HK-2 (cell line): ENCODE results near the gene SMCO2.

ENCODE experiments used
- DNase-seq: peaks from one replicate; pipeline ENCODE4 v3.0.0-alpha.2; 2018; ENCODE audit not compliant: unreplicated experiment

The SMCO2 gene

DNA sequence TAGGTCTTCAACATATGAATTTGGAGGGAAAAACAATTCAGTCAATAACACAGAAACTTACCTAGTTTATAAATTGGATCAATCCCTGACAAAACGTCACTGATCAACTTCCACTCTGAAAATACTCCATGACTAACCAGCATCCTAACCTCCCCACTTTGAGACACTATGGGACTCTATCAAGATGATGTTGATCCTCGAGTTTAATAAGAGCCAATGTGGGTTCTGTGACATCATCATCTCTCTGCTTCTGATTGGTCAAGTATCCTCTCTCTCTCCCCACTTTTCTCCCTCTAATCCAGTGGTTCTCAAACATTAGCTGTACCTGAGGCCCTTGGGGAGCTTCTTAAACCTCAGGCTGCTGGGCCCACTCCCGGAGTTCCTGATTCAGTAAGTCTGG, at the start of gene SMCO2:
SMCO2 (plus strand) TSS at position 301 of the 400 bp plus-strand sequence. CDS start 23,896 bp downstream, outside the sequence.
- DNase-seq = no peak

DNA sequence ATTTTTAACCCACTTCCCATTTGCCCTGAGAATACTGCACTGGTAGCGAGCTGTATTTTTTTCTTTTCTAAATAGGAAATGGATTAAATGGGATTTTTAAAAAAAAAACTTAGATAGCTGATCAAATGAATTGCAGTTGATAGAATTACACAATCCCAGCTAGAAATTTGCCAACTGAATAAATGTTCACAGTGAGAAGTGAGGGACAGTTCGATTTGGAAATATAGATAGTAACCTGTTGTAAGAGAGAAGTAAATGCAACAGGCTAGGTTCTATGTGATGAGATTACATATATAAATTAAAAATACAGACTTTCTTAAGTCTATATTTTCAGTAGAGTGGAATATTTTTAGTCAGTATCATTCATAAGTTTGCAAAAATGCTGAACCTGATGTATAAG, 48.1 kb upstream of the SMCO2 start:
- DNase-seq = no peak

DNA sequence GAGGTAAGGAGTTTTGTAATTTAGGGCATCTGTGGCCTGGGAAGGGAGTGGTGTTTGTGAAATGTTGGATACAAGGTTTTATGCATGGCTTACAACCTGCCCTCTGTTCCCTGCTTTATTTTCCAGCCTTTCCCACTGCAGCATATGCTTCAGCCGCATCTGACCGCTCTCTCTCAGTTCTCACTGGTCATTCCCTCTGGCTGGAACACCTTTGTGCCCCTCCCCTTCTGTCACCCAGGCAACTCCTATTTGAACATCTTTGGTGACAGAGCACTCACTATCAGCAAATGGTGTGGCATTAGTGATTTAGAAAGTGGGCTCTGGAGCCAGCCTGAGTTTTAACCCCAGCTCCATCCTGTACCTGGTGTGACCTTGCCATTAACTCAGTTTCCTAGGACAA, 47.5 kb upstream of the SMCO2 start:
- DNase-seq = no peak

DNA sequence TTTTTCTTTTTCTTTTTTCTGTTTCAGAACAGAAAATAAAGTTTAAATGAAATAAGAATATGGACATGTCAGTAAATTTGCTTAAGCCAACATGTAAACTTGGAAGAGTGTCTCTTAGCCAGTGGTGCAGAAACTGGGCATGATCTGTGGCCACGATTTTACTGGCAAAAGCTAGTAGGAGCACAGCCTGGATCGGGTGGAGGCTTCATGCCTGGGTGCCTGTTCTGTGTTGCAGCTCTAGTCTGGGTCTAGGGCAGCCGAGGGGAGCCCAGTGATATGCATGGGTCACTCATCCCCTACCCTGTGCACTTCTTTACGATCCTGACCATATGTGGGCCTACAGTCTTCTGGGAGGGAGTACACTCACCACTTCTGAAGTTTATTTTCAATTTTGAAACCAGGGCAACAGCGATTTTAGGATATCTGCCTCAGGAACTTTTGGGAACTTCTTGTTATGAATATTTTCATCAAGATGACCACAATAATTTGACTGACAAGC, 45.6 kb upstream of the SMCO2 start:
- no peak for DNase-seq

DNA sequence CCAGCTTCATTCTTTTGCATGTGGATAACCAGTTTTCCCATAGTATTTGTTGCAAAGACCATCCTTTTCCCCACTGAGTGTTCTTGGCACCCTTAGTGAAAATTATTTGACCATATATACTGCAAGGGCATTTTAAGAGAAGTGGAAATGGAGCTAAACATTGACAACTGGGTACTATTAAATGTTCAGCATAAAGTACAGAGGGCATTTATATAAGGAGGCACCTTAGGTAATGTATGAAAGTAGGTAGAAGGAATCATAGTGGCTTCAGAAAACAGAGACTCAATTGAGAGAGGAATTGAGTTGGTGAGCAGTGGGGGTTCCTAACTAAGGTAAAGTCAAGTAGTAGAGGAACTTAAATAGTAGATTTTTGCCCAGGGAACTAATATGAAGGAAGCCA, 34.5 kb upstream of the SMCO2 start:
- no peak for DNase-seq

DNA sequence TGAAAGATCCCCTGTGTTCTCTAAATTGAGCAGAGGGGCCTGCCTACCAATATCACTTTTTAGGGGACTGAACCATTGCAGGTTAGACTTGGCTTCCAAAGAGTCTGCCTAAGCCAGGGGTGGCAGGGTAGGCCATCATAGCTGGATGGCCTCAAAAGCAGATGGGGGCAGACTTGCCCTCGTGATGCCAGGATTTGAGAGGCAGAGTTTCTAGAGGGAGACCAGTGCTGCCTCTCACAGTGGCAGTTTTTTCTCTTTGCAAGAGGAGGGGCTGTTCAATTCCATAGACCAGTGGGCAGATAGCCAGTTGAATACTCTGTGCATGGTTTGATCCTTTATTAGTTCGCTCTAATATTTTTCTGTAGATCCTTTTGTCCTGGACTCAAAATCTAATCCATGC, 23.8 kb upstream of the SMCO2 start:
- no peak for DNase-seq

DNA sequence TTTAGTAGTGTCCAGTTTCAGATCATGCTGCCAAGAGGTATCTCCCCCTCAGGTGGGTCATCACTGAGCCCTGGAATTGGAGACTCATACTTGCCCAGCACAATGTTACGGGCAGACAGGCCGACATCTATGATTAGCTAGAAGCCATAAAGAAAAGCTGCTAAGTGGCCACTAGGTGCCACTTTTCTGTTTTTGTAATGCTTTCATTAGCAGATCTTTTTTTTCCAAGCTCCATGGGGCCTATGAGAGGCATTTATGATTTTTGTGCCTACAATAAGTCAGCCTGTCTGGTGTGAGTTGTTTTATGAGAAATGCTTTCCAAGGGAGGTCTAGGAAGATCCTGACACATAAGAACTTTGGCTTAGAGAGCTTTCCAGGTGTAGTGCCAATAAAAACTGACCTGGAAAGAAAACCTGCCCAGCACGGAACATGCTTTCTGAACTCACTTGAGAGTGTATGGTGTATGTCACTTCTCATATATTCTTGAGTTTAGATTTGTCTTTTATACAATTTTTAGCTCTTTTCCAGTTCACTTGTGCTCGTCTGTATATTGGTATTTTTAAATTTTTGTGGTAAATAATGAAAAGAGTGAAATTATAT, 21.8 kb upstream of the SMCO2 start:
- DNase-seq = peak; percentile 18

DNA sequence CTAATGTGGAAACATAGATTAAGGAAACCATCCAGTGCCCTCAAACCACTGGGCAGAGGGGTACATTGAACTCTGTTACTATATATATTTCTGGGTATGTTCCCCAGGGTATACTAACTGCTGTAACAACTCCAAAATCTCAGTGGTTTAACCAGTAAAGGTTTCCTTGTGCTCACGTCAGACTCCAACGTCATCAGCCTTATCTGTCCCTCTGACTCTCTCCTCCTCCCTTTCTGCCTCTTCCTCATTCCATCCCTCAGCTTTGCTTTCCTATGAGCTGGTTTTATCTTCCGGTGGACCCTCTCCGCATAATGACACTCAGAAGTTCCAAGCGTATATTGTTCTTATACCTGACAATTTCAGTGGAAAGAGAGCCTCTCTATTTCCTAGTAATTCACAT, 21.2 kb upstream of the SMCO2 start:
- DNase-seq = no peak

DNA sequence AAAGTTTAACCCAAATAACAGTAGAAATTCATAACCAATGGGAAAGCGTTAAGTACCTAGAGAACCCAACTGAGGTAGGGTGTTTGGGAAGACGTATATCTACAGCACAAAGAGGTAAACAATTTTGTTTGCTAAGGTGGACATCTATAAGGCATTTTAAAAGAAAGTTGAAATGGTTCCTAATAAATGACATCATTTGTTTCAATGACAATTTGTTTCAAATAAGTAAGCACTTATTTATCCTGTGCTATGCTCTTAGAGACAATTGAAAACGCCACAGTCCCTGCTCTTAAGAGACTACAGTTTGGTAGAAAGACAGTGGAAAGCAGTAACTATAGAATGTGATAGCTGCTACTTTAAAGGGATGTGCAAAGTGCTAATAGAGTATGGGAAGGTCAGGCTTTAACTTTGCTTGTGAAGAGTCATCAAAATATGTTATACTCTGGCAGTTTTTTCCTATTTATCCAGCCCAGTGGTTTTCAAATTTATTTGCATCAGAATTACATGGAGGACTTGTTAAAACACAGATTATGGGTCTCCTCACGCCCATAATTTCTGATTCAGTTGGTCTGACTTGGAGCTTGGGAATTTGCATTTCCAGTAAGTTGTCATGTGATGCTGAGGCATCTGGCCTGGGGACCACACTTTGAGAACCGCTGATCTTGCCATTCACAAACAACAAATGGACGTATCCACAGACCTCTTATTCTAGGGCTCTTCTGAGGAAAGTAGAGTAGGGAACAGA, 19.6 kb upstream of the SMCO2 start:
- no peak for DNase-seq

DNA sequence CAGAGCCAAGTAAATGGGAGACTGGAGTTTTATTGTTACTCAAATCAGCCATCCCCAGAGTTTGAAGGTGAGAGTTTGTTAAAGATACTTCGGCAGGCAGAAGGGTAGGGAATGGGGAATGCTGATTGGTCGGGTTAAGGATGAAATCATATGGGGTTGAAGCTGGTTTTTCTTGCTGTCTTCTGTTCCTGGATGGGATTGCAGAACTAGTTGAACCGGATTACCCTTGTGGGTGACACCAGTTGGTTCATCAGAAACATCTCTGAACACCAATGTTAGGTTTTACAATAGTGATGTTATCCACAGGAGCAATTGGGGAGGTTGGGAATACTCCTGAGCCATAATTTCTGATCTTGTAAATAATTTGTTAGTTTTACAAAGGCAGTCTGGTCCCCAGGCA, 18.7 kb upstream of the SMCO2 start:
- no peak for DNase-seq

DNA sequence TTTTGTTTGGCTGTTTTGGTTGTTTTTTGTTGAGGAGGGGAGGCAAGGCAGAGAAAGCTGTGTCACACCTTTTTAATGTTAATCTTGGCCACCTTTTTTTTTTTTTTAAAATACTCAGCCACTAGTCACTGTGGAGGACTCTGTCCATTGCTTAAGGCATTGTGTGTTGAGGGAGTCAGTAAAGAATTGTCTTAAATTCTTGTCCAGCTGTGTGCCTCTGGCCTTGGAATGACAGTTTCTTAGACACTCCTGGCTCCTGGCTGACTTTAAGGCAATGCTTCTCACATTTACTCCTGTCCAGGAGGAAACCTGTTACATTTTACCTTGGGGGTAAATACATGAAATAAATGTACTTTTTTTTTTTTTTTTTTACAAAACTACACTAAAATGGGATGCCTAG, 18.1 kb upstream of the SMCO2 start:
- DNase-seq = no peak

DNA sequence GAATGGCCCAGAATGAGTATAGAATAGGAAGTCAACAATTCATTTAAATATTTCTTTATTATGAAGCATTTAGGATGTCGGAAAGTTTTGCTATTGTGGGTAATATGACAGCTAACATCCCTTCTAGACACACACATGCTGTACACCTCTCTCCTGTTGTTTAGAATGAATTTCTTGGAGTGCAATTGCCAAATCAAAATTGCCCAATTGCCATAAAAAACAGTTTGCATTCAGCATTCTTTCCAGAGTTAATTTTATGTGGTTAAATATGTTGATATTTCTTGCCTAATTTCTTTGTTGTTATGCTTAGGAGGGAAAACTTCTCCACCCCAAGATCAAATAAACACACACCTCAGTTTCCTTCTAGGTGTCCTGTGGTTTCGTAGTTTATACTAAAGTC, 16.9 kb upstream of the SMCO2 start:
- no peak for DNase-seq

DNA sequence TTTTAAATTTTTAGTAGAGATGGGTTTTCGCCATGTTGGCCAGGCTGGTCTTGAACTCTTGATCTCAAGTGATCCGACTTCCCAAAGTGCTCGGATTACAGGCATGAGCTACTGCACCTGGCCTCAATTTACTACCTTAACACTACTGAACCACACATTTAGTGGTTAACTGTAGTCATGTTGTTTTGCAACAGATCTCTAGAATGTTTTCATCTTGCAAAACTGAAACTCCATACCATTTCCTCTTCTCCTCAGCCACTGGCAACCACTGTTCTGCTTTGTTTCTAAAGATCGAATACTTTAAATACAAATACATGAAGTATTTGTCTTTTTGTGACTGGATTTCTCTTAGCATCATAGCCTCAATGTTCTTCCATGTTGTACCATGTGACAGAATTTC, 15.4 kb upstream of the SMCO2 start:
- no peak for DNase-seq

DNA sequence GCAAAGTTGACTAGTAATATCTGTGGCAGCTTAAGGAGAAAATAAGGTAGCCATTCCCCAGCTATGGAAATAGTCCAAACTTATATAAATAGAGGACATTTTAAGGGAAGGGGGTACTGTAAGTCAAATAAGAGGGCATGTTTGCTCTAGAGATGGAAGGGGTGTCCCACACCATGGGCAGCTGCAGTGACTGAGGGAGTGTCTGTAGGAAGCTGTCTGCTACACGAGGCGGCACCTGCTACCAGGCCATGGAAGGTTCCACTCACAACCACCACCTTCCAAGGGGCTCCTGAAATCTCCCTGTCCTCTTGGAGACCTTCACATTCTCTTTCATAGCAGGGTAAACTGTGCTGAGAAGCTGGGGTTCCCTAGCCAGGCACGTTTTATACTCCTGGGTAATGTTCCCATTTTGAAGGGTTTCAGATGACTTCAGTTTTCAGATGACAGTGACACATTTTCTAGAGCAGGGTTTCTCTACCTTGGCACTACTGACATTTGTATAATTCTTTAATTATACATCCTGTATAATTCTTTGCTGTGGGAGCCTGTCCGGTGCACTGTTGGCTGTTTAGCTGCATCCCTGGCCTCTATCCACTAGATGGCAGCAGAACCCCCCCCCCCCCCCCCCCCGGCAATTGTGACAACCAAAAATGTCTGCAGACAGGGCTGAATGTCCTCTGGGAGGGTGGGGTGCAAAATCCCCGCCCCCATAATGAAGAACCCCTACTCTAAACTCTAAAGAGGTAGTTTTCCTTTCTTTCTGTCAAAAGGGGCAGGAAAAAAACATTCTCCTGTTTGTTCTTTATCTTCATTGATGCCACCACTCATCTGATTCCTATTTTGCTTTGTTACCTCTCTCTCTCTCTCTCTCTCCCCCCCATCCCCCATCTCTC, 11.6 kb upstream of the SMCO2 start:
- peak; percentile 42 for DNase-seq

DNA sequence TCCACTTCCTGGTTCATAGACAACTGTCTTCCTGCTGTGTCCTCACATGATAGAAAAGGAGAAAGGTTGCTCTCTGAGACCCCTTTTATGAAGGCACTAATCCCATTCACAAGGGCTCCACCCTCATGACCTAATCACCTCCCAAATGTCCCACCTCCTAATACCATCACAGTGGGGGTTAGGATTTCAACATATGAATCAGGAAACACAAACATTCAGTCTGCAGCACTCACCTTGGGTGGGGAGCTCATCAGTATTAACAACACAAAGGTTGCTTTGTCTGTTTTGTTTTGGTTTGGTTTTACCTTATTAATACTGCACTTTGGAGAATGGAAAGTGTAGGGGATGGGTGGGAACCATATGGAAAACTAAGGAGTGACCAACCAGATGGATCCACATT, 10.5 kb upstream of the SMCO2 start:
- no peak for DNase-seq

DNA sequence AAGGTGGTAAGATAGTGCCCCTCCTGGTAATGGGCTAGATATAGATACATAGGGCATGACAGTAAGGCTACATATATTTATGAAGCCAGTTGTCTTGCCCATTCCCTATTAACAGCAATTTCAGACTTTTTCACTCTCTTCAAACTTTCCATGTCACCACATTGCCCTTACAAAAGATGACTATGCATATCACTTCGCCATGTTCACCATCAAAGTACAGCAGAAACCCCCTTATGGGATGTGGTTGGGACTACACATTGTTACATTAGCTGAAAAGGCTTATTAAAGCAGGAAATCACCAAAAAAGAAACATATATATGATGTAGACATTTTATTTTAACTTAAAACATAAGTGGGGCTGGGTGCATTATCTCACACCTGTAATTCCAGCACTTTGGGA, 9.8 kb upstream of the SMCO2 start:
- no peak for DNase-seq

DNA sequence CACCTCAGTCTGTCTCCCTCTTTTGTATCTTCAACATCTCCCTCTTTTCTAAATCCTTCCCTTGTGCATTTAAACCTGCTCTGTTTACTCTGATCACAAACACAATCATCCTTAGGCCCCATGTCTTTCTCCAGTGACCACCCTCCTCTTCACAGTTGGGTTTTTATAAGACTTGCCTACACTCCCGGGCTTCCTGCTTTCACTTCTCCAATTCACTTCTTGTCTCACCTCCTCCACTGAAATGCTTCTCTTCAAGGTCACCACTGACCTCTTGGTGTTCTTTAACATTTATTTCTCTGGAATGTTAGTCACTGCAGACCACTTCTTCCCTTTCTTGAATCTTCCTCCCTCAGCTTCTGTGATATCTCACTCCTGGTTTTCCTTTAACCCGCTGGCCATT, 8.7 kb upstream of the SMCO2 start:
- no peak for DNase-seq

DNA sequence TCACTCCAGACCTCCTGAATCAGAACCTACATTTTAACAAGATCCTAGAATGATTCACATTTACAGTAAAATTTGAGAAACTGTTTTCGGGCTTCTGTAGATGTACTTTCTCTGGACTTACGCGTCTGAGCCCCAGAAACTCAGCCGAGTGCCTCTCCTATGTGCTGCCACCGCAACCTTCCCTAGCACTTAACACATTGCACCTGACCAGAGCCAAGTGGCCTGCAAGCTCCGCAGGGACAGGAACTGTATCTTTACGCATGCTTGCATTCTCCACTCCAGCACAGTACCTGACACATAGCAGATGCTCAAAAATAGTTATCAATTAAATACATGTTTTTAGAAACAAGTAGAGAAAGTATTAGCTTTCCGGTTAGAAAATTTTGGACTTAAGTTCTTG, 1.2 kb downstream of the SMCO2 start:
- no peak for DNase-seq

DNA sequence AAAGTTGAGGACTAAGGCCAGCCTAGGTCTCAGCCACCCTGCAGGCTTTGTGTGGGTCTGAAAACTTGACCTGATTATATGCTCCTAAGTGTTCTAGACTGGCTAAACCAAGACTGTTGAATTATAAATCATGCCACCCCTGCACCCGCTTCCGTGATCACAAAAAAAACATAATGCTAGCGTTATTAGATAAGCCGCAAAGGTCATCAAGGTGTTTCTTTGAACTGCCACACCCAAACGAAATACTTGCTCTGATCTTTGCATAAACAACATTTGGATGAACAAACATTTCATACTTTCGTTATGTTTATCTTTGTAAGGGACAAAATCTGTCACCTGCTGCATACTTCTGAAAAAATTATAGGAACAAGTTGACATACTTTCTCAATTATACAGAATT, 2.5 kb downstream of the SMCO2 start:
- no peak for DNase-seq

DNA sequence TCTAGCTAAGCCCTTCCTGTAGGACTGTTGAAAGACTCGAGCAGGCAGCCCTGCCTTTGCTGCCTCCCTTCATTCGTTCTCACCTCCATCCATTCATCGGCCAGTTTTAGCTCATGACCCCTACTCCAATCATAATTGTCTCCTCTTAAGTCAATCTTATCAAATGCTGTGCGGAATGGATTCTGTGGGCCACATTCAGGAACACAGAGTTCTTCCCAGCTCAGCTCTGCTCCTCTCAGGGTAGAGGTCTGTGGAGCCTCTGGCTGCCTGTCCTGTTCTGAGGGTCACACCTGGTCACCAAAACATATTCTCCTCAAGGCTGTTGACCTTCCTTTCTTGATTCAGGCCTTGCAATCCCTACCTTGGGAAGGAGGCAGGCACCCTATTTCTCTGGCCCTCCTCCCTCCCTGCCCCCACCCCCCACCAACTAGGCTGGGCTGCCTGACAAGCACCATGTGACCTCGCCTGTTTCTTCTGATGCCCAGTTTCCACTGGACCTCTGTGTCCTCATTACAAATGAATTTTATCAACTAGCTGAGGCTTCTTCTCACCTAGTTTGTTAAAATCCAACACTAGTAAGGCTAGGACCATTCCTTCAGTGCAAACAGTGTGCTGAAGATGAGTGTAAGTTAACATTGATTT, 3.5 kb downstream of the SMCO2 start:
- DNase-seq = no peak

DNA sequence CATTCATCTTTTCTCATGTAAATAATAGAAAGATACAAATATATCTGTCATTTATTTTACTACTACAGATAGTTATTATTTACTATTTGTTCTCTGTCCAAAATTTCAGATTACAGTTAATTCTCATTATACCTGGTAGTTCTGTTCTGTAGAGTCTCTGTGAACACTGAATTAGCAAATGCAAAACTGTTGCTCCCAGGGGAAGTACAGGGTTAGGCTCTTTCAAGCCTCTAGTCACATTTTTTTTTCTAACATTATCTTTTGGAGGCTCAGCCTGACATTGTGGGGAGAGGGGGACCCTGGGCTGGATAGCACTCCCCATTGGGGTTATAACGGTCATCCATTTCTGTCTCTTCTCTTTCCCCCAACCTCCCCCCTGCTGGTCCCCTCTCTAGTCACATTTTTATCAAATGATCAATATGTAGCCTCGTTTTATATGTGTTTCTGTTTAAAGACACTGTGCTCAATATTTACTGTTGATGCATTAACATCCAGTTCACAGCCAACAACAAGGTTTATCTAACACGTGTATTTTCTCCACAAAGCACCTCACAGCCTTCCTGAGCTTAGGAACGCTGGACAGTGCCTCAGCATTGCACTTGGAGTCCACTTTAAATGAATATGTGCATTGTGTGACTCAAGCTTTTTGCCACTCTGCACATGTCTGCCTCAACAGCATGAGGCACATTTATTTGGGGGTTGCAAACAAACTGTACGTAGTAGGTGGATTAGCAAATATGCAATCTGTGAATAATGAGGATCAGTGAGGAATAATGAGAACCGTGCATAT, 4.7 kb downstream of the SMCO2 start:
- DNase-seq = no peak
